Osteoblast (primary cell): Measurements from ENCODE around the gene GNG2. TPM values are rescaled to one million over a fixed set of nuclear protein-coding genes. Genes with fewer than 3 reads are reported as not detected.

ENCODE experiments used
- DNase-seq: peaks from one replicate; pipeline ENCODE4 v3.0.0; 2011; ENCODE audit warnings: low spot score, mixed read lengths; ENCODE audit not compliant: insufficient read length; ENCODE audit errors: missing footprints
- H2AFZ ChIP-seq: 2 replicates; pipeline ENCODE4 v1.6.0; 2011; ENCODE audit warnings: mild to moderate bottlenecking, low read length
- H3K27ac ChIP-seq: 2 replicates; pipeline ENCODE4 v1.5.1; 2011; ENCODE audit warnings: mild to moderate bottlenecking, low read depth, low read length, moderate library complexity
- H3K27me3 ChIP-seq: 2 replicates; pipeline ENCODE4 v1.6.0; 2012; ENCODE audit warnings: mild to moderate bottlenecking, control low read depth, inconsistent platforms, low read length, moderate library complexity; ENCODE audit not compliant: insufficient read depth
- H3K36me3 ChIP-seq: 2 replicates; pipeline ENCODE4 v1.5.1; 2011; ENCODE audit warnings: mild to moderate bottlenecking, low read length, control low read depth, moderate library complexity; ENCODE audit not compliant: insufficient read depth
- H3K4me1 ChIP-seq: 2 replicates; pipeline ENCODE4 v1.5.1; 2011; ENCODE audit warnings: mild to moderate bottlenecking, low read length, control low read depth, moderate library complexity; ENCODE audit not compliant: insufficient read depth
- H3K4me2 ChIP-seq: 2 replicates; pipeline ENCODE4 v1.6.0; 2011; ENCODE audit warnings: mild to moderate bottlenecking, low read length; ENCODE audit not compliant: insufficient read depth
- H3K4me3 ChIP-seq: fragments of 200-600 bp; sonication (generic); 3 replicates; pipeline ENCODE4 v1.5.1; 2012; ENCODE audit warnings: mild to moderate bottlenecking, low read length, inconsistent platforms; ENCODE audit not compliant: insufficient read depth
- H3K79me2 ChIP-seq: 2 replicates; pipeline ENCODE4 v1.6.0; 2012; ENCODE audit warnings: mild to moderate bottlenecking, low read length, control low read depth, inconsistent platforms; ENCODE audit not compliant: insufficient read depth
- H3K9me3 ChIP-seq: 2 replicates; pipeline ENCODE4 v1.5.1; 2011; ENCODE audit warnings: low read depth, low read length, control low read depth
- H4K20me1 ChIP-seq: 2 replicates; pipeline ENCODE4 v1.6.0; 2012; ENCODE audit warnings: mild to moderate bottlenecking, low read length, control low read depth; ENCODE audit not compliant: insufficient read depth
- total RNA-seq: library from RNA; depleted of rRNA; stranded (reverse); fragments of >200 nt; gene quantifications from 2 replicates; pipeline ENCODE4 v1.2.3, GENCODE V29; 2012
- TF ChIP-seq, protein P1 (sequence below): IDR thresholded peaks from 2 replicates; pipeline ENCODE4 v1.5.1; 2011; ENCODE audit warnings: mild to moderate bottlenecking, low read depth, low read length, moderate library complexity; ENCODE audit errors: extremely low read depth

The GNG2 gene
- total RNA-seq, 1 donor: 9.8 TPM

DNA sequence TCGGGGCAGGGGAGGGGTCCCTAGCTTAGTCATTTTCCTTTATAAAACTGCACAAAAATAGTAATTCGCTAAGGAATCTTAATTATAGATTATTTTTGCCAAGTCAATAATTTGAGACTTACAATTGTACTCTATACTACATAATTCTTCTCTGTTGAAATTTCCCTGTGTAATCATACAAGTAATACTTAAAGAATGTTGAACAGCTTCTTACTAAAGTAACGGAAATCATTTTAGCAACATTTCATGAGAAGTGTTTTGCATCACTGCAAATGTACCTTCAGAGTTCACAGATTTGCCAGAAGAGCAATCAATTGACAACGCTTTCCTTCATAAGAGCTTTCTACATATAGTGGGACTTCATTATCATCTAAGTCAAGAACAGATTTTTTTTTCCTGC lies 7.9 kb upstream of the GNG2 start:
- Histone ChIP-seq H2AFZ (no peak overlapping the region), H3K79me2 (no peaks in the 10 kb centered on the region), H3K36me3 (no peaks in the 10 kb centered on the region), H3K4me1 (peaks cover 28% of the 10 kb centered on the region), H3K4me2 (no peak overlapping the region), H3K27me3 (no peaks in the 10 kb centered on the region), H3K27ac (no peak overlapping the region), H4K20me1 (no peaks in the 10 kb centered on the region), H3K4me3 (no peak overlapping the region), H3K9me3 (no peaks in the 10 kb centered on the region)
- no peak for DNase-seq
- TF ChIP-seq, protein P1, sequence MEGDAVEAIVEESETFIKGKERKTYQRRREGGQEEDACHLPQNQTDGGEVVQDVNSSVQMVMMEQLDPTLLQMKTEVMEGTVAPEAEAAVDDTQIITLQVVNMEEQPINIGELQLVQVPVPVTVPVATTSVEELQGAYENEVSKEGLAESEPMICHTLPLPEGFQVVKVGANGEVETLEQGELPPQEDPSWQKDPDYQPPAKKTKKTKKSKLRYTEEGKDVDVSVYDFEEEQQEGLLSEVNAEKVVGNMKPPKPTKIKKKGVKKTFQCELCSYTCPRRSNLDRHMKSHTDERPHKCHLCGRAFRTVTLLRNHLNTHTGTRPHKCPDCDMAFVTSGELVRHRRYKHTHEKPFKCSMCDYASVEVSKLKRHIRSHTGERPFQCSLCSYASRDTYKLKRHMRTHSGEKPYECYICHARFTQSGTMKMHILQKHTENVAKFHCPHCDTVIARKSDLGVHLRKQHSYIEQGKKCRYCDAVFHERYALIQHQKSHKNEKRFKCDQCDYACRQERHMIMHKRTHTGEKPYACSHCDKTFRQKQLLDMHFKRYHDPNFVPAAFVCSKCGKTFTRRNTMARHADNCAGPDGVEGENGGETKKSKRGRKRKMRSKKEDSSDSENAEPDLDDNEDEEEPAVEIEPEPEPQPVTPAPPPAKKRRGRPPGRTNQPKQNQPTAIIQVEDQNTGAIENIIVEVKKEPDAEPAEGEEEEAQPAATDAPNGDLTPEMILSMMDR: no peak

DNA sequence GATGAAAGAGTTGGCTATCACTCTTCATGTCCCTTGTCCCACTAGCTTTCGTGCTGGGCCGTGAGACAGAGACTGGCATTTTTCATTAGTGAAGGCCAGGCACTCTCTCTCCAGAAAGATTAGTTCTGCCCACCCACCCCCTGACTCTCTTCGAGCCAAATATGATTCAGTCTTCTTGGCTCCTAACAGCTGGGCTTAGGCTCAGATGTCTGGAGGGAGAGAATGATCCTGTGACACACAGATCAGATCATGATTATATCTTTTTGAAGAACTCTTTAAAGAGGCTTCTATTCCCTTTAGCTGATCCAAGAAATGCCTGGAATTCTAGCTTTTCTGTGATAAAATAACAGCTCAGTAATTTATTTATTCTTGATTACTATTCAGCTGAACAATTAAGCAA lies 5.2 kb upstream of the GNG2 start:
- H3K4me1 ChIP-seq: peaks cover 21% of the 10 kb centered on the region
- DNase-seq: peak; percentile 76
- TF ChIP-seq, protein P1: no peak
- no peak overlapping the region for H3K4me3 ChIP-seq
- no peaks in the 10 kb centered on the region for H3K79me2 ChIP-seq
- no peaks in the 10 kb centered on the region for H3K36me3 ChIP-seq
- no peaks in the 10 kb centered on the region for H3K9me3 ChIP-seq
- H3K27me3 ChIP-seq: no peaks in the 10 kb centered on the region
- H2AFZ ChIP-seq: no peak overlapping the region
- H3K4me2 ChIP-seq: peak overlapping the region; percentile 32
- no peaks in the 10 kb centered on the region for H4K20me1 ChIP-seq
- peak overlapping the region; percentile 13 for H3K27ac ChIP-seq

- TF ChIP-seq, protein P1: no peak
- H3K9me3 ChIP-seq: no peaks in the 10 kb centered on the region
- H3K4me2 ChIP-seq: no peak overlapping the region
- H4K20me1 ChIP-seq: no peaks in the 10 kb centered on the region
- H3K27ac ChIP-seq: no peak overlapping the region
- H3K27me3 ChIP-seq: no peaks in the 10 kb centered on the region
- no peak overlapping the region for H2AFZ ChIP-seq
- H3K4me1 ChIP-seq: peaks cover 31% of the 10 kb centered on the region
- no peak for DNase-seq
- H3K36me3 ChIP-seq: no peaks in the 10 kb centered on the region
- no peaks in the 10 kb centered on the region for H3K79me2 ChIP-seq
- H3K4me3 ChIP-seq: no peak overlapping the region
Observed at GRCh38 chr14:51856792-51857296, 3.6 kb upstream of the GNG2 start.

GRCh38 chr14:51859131-51859530 lies 1.3 kb upstream of the GNG2 start:
- DNase-seq: no peak
- no peak overlapping the region for H2AFZ ChIP-seq
- H3K27ac ChIP-seq: no peak overlapping the region
- no peaks in the 10 kb centered on the region for H4K20me1 ChIP-seq
- TF ChIP-seq, protein P1: no peak
- no peak overlapping the region for H3K4me3 ChIP-seq
- H3K27me3 ChIP-seq: no peaks in the 10 kb centered on the region
- no peaks in the 10 kb centered on the region for H3K36me3 ChIP-seq
- no peaks in the 10 kb centered on the region for H3K9me3 ChIP-seq
- no peak overlapping the region for H3K4me2 ChIP-seq
- H3K79me2 ChIP-seq: no peaks in the 10 kb centered on the region
- peaks cover 22% of the 10 kb centered on the region for H3K4me1 ChIP-seq
